NB4 (cell line): Measurements from ENCODE around the gene CLMN.

ENCODE experiments used
- DNase-seq: peaks from one replicate; pipeline ENCODE4 v3.0.0; 2010; ENCODE audit warnings: low read depth
- H3K4me3 ChIP-seq: one replicate; pipeline ENCODE4 v1.5.1; 2011; ENCODE audit warnings: mild to moderate bottlenecking, low read depth, low read length, moderate library complexity
- MAX ChIP-seq: IDR thresholded peaks from 2 replicates; pipeline ENCODE4 v1.6.1; 2011; ENCODE audit warnings: low read depth, low read length
- MYC ChIP-seq: IDR thresholded peaks from 2 replicates; pipeline ENCODE4 v1.6.1; 2011; ENCODE audit warnings: low read depth, low read length
- POLR2A ChIP-seq: IDR thresholded peaks from 2 replicates; pipeline ENCODE4 v1.6.1; 2011; ENCODE audit warnings: mild to moderate bottlenecking; ENCODE audit not compliant: insufficient read length; ENCODE audit errors: extremely low read depth
- TF ChIP-seq, protein P1 (sequence below): IDR thresholded peaks from one replicate; pipeline ENCODE4 v1.5.1; 2012; ENCODE audit warnings: low read depth, low read length

CLMN gene

DNA sequence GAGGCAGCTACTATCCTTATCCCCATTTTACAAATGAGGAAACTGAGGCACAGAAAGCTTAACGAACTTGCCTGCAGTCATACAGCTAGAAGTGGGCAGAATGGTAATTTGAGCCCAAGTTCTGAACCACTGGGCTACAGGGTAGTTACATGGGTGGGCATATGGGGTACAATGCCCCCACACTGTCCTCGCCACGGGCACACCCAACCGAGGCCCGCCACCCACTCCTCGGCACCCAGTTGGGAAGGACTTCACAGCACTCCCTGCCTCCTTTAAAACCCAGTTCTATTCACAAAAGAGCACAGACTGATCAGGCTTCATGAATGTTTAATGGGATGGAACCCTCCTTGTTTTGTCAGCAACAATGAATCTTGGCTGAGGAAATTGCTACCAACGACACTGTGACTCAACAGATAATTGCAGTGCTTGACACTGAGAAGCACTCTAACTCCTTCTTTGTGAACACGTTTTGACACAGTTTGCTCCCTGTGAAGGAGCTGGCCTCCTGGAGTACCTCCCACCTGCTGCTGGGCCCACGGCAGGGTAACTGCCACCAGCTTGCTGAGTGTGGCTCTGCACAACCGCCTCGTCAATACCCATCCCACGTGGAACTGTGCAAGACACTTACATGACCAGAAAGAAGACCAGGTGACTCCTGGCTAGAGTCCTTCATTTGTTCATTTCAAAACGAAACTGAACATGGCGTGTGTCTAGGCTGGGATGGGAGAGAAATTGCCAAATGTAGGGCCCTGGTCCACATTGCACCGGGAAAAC lies 63.5 kb downstream of the CLMN start:
- TF ChIP-seq MYC: no peak
- no peak for TF ChIP-seq MAX
- no peak overlapping the region for H3K4me3 ChIP-seq
- DNase-seq: no peak

- TF ChIP-seq MYC: no peak
- TF ChIP-seq MAX: no peak
- no peak for TF ChIP-seq POLR2A
- TF ChIP-seq, protein P1, sequence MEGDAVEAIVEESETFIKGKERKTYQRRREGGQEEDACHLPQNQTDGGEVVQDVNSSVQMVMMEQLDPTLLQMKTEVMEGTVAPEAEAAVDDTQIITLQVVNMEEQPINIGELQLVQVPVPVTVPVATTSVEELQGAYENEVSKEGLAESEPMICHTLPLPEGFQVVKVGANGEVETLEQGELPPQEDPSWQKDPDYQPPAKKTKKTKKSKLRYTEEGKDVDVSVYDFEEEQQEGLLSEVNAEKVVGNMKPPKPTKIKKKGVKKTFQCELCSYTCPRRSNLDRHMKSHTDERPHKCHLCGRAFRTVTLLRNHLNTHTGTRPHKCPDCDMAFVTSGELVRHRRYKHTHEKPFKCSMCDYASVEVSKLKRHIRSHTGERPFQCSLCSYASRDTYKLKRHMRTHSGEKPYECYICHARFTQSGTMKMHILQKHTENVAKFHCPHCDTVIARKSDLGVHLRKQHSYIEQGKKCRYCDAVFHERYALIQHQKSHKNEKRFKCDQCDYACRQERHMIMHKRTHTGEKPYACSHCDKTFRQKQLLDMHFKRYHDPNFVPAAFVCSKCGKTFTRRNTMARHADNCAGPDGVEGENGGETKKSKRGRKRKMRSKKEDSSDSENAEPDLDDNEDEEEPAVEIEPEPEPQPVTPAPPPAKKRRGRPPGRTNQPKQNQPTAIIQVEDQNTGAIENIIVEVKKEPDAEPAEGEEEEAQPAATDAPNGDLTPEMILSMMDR: no peak
- no peak overlapping the region for H3K4me3 ChIP-seq
- peak; percentile 81 for DNase-seq
Measured at GRCh38 chr14:95255487-95255886, 64.2 kb downstream of the CLMN start.

- DNase-seq: no peak
- no peak overlapping the region for H3K4me3 ChIP-seq
- TF ChIP-seq POLR2A (no peak), MAX (no peak), MYC (no peak)
- TF ChIP-seq, protein P1: no peak
Measured at GRCh38 chr14:95255013-95255412, 64.7 kb downstream of the CLMN start.

- no peak for TF ChIP-seq POLR2A
- no peak for TF ChIP-seq MYC
- TF ChIP-seq, protein P1: no peak
- DNase-seq: no peak
- no peak overlapping the region for H3K4me3 ChIP-seq
Measured at GRCh38 chr14:95254288-95254687, 65.4 kb downstream of the CLMN start.

- TF ChIP-seq MAX (no peak), POLR2A (no peak), MYC (no peak)
- TF ChIP-seq, protein P1: no peak
- H3K4me3 ChIP-seq: no peak overlapping the region
- no peak for DNase-seq
Measured at GRCh38 chr14:95253039-95253630, 66.6 kb downstream of the CLMN start.

DNA sequence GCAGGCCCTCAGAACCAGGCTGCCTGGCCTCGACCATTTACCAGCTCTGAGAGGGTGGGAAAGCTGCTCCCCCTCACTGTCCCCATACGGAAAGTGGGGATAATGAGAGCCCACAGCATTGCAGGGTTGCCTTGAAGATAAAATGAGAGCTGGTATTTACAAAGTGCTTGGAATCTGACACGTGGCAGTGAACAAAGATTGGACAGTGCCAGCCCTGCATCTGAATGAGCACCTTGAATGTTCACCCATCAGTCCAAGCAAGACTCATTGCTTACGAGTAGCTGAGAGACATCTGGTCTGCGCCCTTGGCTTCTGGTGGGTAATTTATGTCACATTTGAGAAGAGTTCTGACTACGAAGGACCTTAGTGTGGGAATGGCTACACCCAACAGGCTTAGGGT lies 67.5 kb downstream of the CLMN start:
- TF ChIP-seq, protein P1: no peak
- no peak for DNase-seq
- H3K4me3 ChIP-seq: no peak overlapping the region
